ENCODE data around the gene TTC28.

The TTC28 gene

GRCh38 chr22:28440592-28441390 lies 238.8 kb downstream of the TTC28 start:
- DNase-seq (ENCODE audit: low read depth), result no peak

DNA sequence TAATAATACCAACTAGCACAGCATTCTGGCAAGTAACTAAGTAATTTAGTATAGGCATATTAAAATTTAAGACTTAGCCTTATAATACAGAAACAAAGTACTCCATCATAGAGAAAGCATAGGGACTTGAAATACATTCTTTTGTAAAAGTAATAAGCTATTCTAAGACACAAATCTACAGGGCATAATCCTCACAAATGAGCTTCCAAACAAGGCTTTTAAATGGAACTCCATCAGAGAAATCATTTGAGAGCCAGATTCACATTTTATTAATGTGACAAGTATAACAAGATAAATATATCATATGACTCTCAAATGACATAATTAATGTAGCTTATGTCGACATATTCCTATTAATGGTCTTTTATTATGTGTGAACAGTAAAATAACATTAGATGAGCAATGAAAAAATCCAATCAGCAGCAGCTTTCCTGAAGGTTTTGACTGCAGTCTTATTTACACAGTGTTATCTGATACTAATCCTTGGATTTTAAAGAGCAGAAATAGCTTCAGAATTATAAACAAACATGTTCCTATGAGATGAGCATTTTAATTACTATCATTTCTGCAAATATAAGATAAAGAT lies 241.4 kb downstream of the TTC28 start:
- DNase-seq (ENCODE audit: low read depth), result no peak

DNA sequence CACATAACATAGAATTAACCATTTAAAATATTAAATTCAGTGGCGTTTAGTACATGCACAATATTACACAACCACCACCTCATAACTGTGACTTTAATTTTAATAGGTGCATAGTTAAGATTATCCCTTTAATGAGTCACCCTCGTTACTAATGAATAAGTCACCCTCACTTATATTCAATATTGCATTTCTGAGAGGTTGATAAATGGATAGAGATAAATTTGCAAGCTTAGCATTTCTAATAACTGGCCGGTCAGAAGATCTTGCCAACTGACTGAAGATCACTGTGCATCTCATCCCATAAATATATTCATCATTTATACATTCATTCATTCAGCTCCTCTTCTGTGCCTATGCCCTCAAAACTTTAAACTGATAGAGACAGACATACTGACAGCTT lies 243.7 kb downstream of the TTC28 start:
- DNase-seq (ENCODE audit: low read depth), result no peak

GRCh38 chr22:28435140-28435768 lies 244.4 kb downstream of the TTC28 start:
- DNase-seq (ENCODE audit: low read depth), result no peak

GRCh38 chr22:28430466-28431025 lies 249.1 kb downstream of the TTC28 start:
- DNase-seq (ENCODE audit: low read depth), result no peak

- no peak for DNase-seq (ENCODE audit: low read depth)
Measured at GRCh38 chr22:28429711-28430110, 249.9 kb downstream of the TTC28 start.

- DNase-seq (ENCODE audit: low read depth), result no peak
Measured at GRCh38 chr22:28428271-28428670, 251.4 kb downstream of the TTC28 start.

DNA sequence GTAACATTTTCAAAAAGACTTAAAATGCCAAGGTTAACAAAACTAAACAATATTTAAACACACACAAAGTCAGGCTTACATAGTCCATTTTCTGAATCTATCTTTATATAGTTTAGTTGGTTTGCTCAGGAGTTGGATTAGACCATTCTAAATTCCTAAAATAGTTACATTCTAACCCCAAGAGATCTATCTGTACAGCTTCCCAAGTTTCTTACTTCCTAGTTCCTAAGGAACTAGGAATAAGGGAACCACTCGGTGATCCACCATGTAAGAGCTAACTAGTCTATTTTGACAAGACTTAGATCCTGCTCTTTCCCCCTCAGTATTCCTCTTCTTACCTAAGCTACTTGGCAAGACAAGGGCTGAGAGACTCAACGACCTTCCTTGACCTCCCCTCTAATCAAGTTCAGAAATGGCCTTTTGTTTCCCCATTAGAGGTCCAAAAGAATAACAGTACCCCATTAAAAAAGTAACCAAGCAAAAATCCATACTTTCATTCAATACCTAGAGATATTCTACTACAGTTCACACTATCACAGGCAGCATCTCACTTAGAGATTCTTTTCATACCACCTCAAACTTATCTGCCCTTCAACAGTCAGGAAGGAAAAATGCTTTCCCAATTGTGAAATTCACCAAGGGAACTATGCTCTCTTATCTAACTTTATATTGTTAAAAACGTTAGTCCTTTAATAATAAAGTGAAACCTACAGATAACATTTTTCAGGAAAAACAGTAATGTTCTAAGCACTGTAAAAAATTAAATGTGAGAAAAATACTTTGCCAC lies 253.1 kb downstream of the TTC28 start:
- no peak for DNase-seq (ENCODE audit: low read depth)

DNA sequence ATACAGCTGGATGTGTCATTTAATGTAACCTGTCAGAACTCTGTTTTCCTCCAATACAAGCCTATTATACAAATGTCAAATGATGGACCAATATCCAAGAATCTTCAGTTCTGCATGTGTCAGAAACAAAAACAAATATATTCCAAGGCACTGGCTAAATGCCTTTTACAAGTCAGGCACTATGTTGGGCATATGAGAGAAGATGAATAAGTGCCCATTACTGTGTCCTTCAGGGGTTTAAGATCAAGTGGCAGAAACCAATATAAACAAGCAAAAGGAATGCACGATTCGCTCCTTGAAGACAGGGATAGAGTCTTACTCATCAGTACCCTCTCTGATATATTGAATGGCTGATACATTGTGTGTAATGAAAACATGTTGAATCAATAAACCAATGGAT lies 254.4 kb downstream of the TTC28 start:
- no peak for DNase-seq (ENCODE audit: low read depth)

DNA sequence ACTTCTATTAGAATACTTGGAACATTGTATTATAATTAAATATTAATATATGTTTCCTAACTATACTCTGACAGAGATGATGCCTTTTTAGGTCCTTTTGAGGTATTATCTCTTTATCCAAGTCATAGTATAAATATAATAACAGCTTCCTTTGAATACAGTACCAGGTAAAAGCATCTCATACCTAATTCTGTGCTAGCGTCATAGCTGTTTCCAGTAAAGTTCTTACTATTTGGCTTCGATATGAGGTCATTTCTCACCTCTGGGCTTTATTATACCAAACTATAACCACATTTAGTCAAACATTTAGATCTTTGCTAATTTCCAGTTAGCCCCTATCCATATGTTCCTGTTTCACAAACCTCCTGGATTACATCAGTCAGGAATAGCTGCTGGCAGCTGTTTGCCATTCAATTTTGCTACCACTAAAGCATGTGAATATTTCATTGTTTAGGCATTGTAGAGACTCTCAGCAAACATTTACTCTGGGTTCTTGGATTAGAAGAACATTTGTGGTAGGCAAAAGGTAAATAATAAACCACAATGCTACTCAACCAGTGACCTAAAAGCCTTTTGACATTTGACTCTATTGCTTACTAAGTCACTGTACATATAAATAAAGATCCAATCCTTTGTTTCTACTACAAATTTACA lies 255.1 kb downstream of the TTC28 start:
- no peak for DNase-seq (ENCODE audit: low read depth)

- no peak for DNase-seq (ENCODE audit: low read depth)
Measured at GRCh38 chr22:28419919-28420318, 259.7 kb downstream of the TTC28 start.

DNA sequence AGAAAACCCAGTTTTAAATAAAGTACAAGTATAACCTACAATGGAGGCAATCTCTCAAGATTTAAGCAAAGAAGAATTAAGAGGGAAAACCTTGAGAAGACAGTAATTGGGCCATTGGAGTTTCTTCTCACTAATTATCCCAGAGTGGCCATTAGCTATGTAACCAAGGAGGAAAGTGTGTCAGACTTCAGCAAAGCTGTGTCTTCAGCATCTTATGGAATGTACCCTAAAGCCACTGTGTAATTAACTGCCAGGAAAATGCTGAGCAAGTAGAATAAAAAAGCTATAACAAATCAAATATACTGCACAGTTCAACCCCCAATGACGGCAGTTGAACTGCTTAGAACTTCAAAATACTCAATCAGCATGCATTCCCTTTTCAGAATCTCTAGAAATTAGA lies 261.6 kb downstream of the TTC28 start:
- DNase-seq (ENCODE audit: low read depth), result no peak

GRCh38 chr22:28417431-28417830 lies 262.2 kb downstream of the TTC28 start:
- DNase-seq (ENCODE audit: low read depth), result no peak

- DNase-seq (ENCODE audit: low read depth), result no peak
Measured at GRCh38 chr22:28414913-28415312, 264.7 kb downstream of the TTC28 start.

DNA sequence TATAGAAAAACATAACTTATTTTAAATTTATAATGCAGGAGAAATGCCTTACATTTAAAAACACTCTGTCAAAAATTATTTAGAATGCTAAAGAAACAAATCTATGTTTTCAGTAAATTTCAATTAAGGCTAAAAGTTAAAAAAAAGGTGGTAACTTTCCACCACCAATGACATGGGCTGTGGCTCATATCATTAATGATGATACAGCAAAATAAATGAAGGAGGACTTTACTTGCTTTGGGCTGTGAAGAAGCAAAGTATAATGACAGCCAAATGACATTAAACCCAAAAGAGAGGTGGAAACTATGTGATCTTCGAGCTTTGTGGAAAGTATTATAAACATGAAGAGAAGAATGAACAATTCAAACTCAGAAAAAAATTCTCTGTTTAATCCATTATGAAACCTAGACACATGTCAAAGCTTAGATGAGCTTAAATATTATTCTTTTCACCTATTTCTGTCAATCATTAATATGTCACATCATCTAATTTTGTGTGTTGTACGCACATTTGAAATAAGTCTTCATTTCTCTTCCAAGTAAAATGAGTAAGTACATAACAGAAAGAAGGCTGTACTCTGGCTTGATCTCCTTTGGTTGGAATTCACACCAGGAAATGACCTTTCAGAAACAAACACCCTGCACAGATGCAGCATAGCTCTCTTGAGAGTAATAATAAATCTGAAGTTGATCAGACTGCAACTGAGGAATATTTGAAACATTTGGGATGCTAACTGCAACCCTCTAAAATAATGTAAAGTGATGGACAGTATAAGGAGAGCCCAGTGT lies 265.8 kb downstream of the TTC28 start:
- no peak for DNase-seq (ENCODE audit: low read depth)

GRCh38 chr22:28412109-28412508 lies 267.5 kb downstream of the TTC28 start:
- no peak for DNase-seq (ENCODE audit: low read depth)

DNA sequence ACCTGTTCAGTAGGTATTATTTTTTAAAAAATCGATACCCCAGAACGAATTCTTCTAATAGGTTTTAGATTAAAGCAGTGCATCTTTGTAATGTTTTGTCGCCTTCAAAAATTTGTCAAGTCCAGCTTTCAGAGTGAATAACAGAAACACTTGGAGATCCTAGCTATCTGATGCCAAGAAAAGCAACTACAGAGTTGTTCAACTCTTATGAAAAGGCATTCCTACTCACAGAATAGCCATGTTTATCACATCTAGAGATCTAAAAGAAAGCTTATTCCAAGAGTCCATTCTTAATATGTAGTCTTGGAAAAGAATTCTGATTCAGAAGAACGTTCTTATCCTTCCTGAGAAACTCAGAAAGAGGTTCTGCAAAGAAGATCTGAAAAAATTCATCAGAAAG lies 268.5 kb downstream of the TTC28 start:
- no peak for DNase-seq (ENCODE audit: low read depth)

- DNase-seq (ENCODE audit: low read depth), result no peak
Measured at GRCh38 chr22:28410050-28410816, 269.4 kb downstream of the TTC28 start.

- DNase-seq (ENCODE audit: low read depth), result no peak
Measured at GRCh38 chr22:28408709-28409108, 270.9 kb downstream of the TTC28 start.

DNA sequence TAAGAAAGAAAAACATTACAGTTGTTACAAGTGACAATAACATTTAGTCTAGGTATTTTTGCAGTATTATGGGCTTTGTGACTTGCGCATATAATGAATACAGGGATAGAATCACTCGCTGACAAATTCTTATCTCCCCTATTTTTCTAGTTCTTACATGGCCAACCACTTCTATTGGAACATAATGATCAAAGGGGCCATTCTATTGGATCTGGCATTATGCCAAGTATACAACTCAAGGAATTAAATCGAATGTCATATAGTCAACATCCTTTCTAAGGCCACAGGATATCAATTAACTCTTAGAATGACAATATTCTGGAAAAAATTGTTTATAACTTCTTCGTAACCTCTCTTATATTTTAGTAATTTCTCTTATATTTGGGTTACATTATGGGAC lies 272.0 kb downstream of the TTC28 start:
- DNase-seq (ENCODE audit: low read depth), result no peak
